ENCODE measurements around the gene CEACAM1. TPM values are rescaled to one million over a fixed set of nuclear protein-coding genes. Genes with fewer than 3 reads are reported as not detected.

The CEACAM1 gene
- total and polyA plus RNA-seq, 2 of the 13 experiments (the other 11 are each of a cell fraction or from before 2014, with no cell fraction given): 13.5 to 332 TPM

GRCh38 chr19:42557386-42557871, 29.1 kb upstream of the CEACAM1 start (continued):
- TF ChIP-seq PAXIP1 (CRISPR knock-in tag; conservative IDR thresholded peaks at IDR 0.05): peak; percentile 63
- 0 out of 2 replicates have a peak, but pooled peaks have one; percentile 59 for TF ChIP-seq ZBTB10 (CRISPR knock-in tag; IDR thresholded peaks at IDR 0.05; ENCODE audit: borderline replicate concordance)
- TF ChIP-seq ESRRA (CRISPR knock-in tag; IDR thresholded peaks at IDR 0.05; ENCODE audit: low read depth): 0 out of 2 replicates have a peak, but pooled peaks have one; percentile 26
- TF ChIP-seq MIER2 (CRISPR knock-in tag; IDR thresholded peaks at IDR 0.05): peak; percentile 28; the same call in 1 of the 2 replicates
- peak; percentile 46; the same call in 1 of the 2 replicates for TF ChIP-seq HDAC2 (CRISPR knock-in tag; IDR thresholded peaks at IDR 0.05)
- TF ChIP-seq NR2F6 (IDR thresholded peaks at IDR 0.05): peak; percentile 96
- peak; percentile 82 for TF ChIP-seq NR2F6 (CRISPR knock-in tag; IDR thresholded peaks at IDR 0.05)
- peak; percentile 35; the same call in 1 of the 2 replicates for TF ChIP-seq NCOA2 (CRISPR knock-in tag; IDR thresholded peaks at IDR 0.05)
- peak; percentile 62; the same call in 1 of the 2 replicates for TF ChIP-seq TARDBP (CRISPR knock-in tag; IDR thresholded peaks at IDR 0.05)
- peak; percentile 68 for TF ChIP-seq GATA4 (IDR thresholded peaks at IDR 0.05; ENCODE audit: borderline replicate concordance, low read depth)
- peak; percentile 51; the same call in 1 of the 2 replicates for TF ChIP-seq NFIC (IDR thresholded peaks at IDR 0.05; ENCODE audit: low read length)
- TF ChIP-seq TBX2 (CRISPR knock-in tag; IDR thresholded peaks at IDR 0.05; ENCODE audit: borderline replicate concordance): peak; percentile 86
- 0 out of 2 replicates have a peak, but pooled peaks have one; percentile 20 for TF ChIP-seq ZFP1 (CRISPR knock-in tag; IDR thresholded peaks at IDR 0.05)
- TF ChIP-seq GFI1 (CRISPR knock-in tag; IDR thresholded peaks at IDR 0.05; ENCODE audit: borderline replicate concordance): peak; percentile 99
- peak; percentile 31; the same call in 1 of the 2 replicates for TF ChIP-seq ADNP (CRISPR knock-in tag; IDR thresholded peaks at IDR 0.05)
- TF ChIP-seq ARID5B (CRISPR knock-in tag; IDR thresholded peaks at IDR 0.05): peak; percentile 33
- TF ChIP-seq TEAD3 (CRISPR knock-in tag; optimal IDR thresholded peaks at IDR 0.05; ENCODE audit: borderline replicate concordance): peak; percentile 4
- peak; percentile 71 for TF ChIP-seq PHF21A (CRISPR knock-in tag; IDR thresholded peaks at IDR 0.05)
- peak; percentile 60; the same call in 1 of the 2 replicates for TF ChIP-seq ZNF331 (CRISPR knock-in tag; IDR thresholded peaks at IDR 0.05)
- peak; percentile 25; the same call in 1 of the 2 replicates for TF ChIP-seq NCOR1 (IDR thresholded peaks at IDR 0.05; ENCODE audit: borderline replicate concordance, low read length)
- 0 out of 2 replicates have a peak, but pooled peaks have one; percentile 42 for TF ChIP-seq CBX5 (CRISPR knock-in tag; IDR thresholded peaks at IDR 0.05; ENCODE audit: borderline replicate concordance)
- TF ChIP-seq MAX (IDR thresholded peaks at IDR 0.05): peak; percentile 46; the same call in 1 of the 2 replicates

Data from HepG2 (cell line).